H9 (cell line): ENCODE measurements around the gene HSPB1. TPM values are rescaled to one million over a fixed set of nuclear protein-coding genes. Genes with fewer than 3 reads are reported as not detected.
A peak's percentile ranks its signal among the peaks of the same experiment; 100 is the strongest.

Source experiments
- DNase-seq: peaks from one replicate; pipeline ENCODE4 v3.0.0-alpha.2; 2017
- H2AFZ ChIP-seq: one replicate; pipeline ENCODE4 v1.6.1; 2013; ENCODE audit warnings: mild to moderate bottlenecking, low read length, control low read depth, moderate library complexity
- H2AK5ac ChIP-seq: 2 replicates; pipeline ENCODE4 v1.6.1; 2013; ENCODE audit warnings: low read length, control low read depth, mixed read lengths; ENCODE audit not compliant: insufficient read length
- H2BK120ac ChIP-seq: one replicate; pipeline ENCODE4 v1.6.1; 2013; ENCODE audit warnings: low read depth, mild to moderate bottlenecking, low read length, control low read depth, inconsistent platforms; ENCODE audit not compliant: poor library complexity, severe bottlenecking
- H2BK12ac ChIP-seq: 2 replicates; pipeline ENCODE4 v1.6.1; 2013; ENCODE audit warnings: low read length, control low read depth, mixed read lengths, low read depth; ENCODE audit not compliant: insufficient read length
- H2BK15ac ChIP-seq: 2 replicates; pipeline ENCODE4 v1.6.1; 2013; ENCODE audit warnings: low read depth, low read length, control low read depth
- H2BK20ac ChIP-seq: one replicate; pipeline ENCODE4 v1.6.1; 2013; ENCODE audit warnings: low read depth, mild to moderate bottlenecking, low read length, control low read depth, inconsistent platforms; ENCODE audit not compliant: poor library complexity, severe bottlenecking
- H2BK5ac ChIP-seq: 2 replicates; pipeline ENCODE4 v1.6.1; 2013; ENCODE audit warnings: low read length, control low read depth, mixed read lengths; ENCODE audit not compliant: insufficient read length
- H3K14ac ChIP-seq: 2 replicates; pipeline ENCODE4 v1.6.1; 2013; ENCODE audit warnings: low read length, control low read depth; ENCODE audit not compliant: insufficient read depth
- H3K18ac ChIP-seq: 2 replicates; pipeline ENCODE4 v1.6.1; 2013; ENCODE audit warnings: low read depth, mild to moderate bottlenecking, mixed read lengths, low read length, control low read depth; ENCODE audit not compliant: insufficient read length
- H3K23ac ChIP-seq: 2 replicates; pipeline ENCODE4 v1.6.1; 2013; ENCODE audit warnings: low read length, control low read depth, mixed read lengths, low read depth; ENCODE audit not compliant: insufficient read length
- H3K23me2 ChIP-seq: 2 replicates; pipeline ENCODE4 v1.6.1; 2013; ENCODE audit warnings: low read depth, mild to moderate bottlenecking, mixed read lengths, low read length, control low read depth; ENCODE audit not compliant: insufficient read length, poor library complexity, severe bottlenecking
- H3K27ac ChIP-seq: 2 replicates; pipeline ENCODE4 v1.5.1; 2013; ENCODE audit warnings: low read length, control low read depth, mixed read lengths, low read depth; ENCODE audit not compliant: insufficient read length
- H3K27me3 ChIP-seq: 2 replicates; pipeline ENCODE4 v1.6.1; 2013; ENCODE audit warnings: low read length, control low read depth, inconsistent platforms; ENCODE audit not compliant: insufficient read depth
- H3K4ac ChIP-seq: 2 replicates; pipeline ENCODE4 v1.6.1; 2013; ENCODE audit warnings: low read depth, mild to moderate bottlenecking, control low read depth, inconsistent platforms, low read length, moderate library complexity
- H3K4me1 ChIP-seq: 2 replicates; pipeline ENCODE4 v1.6.1; 2013; ENCODE audit warnings: low read length, control low read depth, inconsistent platforms; ENCODE audit not compliant: insufficient read depth
- H3K4me2 ChIP-seq: 2 replicates; pipeline ENCODE4 v1.6.1; 2013; ENCODE audit warnings: low read length, control low read depth, mixed read lengths; ENCODE audit not compliant: insufficient read length, insufficient read depth
- H3K56ac ChIP-seq: 2 replicates; pipeline ENCODE4 v1.6.1; 2013; ENCODE audit warnings: low read depth, mild to moderate bottlenecking, mixed read lengths, low read length, control low read depth; ENCODE audit not compliant: insufficient read length
- H3K79me1 ChIP-seq: 2 replicates; pipeline ENCODE4 v1.6.1; 2013; ENCODE audit warnings: low read depth, mild to moderate bottlenecking, moderate library complexity, low read length, control low read depth, inconsistent platforms; ENCODE audit not compliant: insufficient read depth, poor library complexity, severe bottlenecking
- H3K79me2 ChIP-seq: 2 replicates; pipeline ENCODE4 v1.6.1; 2013; ENCODE audit warnings: low read length, control low read depth, inconsistent platforms; ENCODE audit not compliant: insufficient read depth
- H3K9ac ChIP-seq: 2 replicates; pipeline ENCODE4 v1.6.1; 2013; ENCODE audit warnings: low read length, control low read depth, mixed read lengths; ENCODE audit not compliant: insufficient read length; ENCODE audit errors: extremely low read depth
- H3K9me3 ChIP-seq: one replicate; pipeline ENCODE4 v1.6.1; 2013; ENCODE audit warnings: low read depth, low read length, inconsistent platforms; ENCODE audit not compliant: control insufficient read depth
- H3T11ph ChIP-seq: one replicate; pipeline ENCODE4 v1.6.1; 2013; ENCODE audit warnings: mild to moderate bottlenecking, low read length, control low read depth, inconsistent platforms
- H4K20me1 ChIP-seq: one replicate; pipeline ENCODE4 v1.6.1; 2013; ENCODE audit not compliant: control insufficient read depth, insufficient read length, insufficient read depth
- H4K5ac ChIP-seq: 2 replicates; pipeline ENCODE4 v1.6.1; 2013; ENCODE audit warnings: low read depth, mild to moderate bottlenecking, mixed read lengths, low read length, control low read depth; ENCODE audit not compliant: insufficient read length
- H4K8ac ChIP-seq: replicated peaks from 2 replicates; pipeline ENCODE4 v1.6.1; 2013; ENCODE audit warnings: low read length, control low read depth, mixed read lengths, low read depth; ENCODE audit not compliant: insufficient read length
- H4K91ac ChIP-seq: 2 replicates; pipeline ENCODE4 v1.6.1; 2013; ENCODE audit warnings: low read depth, mild to moderate bottlenecking, moderate library complexity, mixed read lengths, low read length, control low read depth; ENCODE audit not compliant: insufficient read length
- H3K27ac Mint-ChIP-seq, 3 experiments: 2 replicates in 2 of 3; 3 replicates in 1 of 3; pipeline ENCODE4 v1.8.0; 2020 to 2021; ENCODE audit warnings: mixed read lengths in 3 of 3, mild to moderate bottlenecking in 1 of 3, moderate library complexity in 1 of 3
- H3K27me3 Mint-ChIP-seq: 2 replicates; pipeline ENCODE4 v1.8.0; 2021; ENCODE audit warnings: low read depth, mild to moderate bottlenecking, moderate library complexity, mixed read lengths
- H3K36me3 Mint-ChIP-seq, 3 experiments: 2 replicates in 2 of 3; 3 replicates in 1 of 3; pipeline ENCODE4 v1.8.0; 2020 to 2021; ENCODE audit warnings: low read depth in 3 of 3, mixed read lengths in 3 of 3; ENCODE audit not compliant: insufficient read depth in 1 of 3
- H3K4me1 Mint-ChIP-seq, 2 experiments: 2 replicates each; pipeline ENCODE4 v1.8.0; 2020; ENCODE audit warnings: mixed read lengths in 2 of 2
- H3K4me3 Mint-ChIP-seq, 2 experiments: 2 replicates in 1 of 2; 3 replicates in 1 of 2; pipeline ENCODE4 v1.8.0; 2020 to 2021; ENCODE audit warnings: mild to moderate bottlenecking in 2 of 2, mixed read lengths in 2 of 2, moderate library complexity in 1 of 2
- H3K9me3 Mint-ChIP-seq, 2 experiments: 2 replicates in 1 of 2; 3 replicates in 1 of 2; pipeline ENCODE4 v1.8.0; 2020; ENCODE audit warnings: mild to moderate bottlenecking in 2 of 2, mixed read lengths in 2 of 2, moderate library complexity in 1 of 2
- CTCF ChIP-seq: fragments of 200-600 bp; sonication (generic); conservative IDR thresholded peaks from 3 replicates; pipeline ENCODE4 v1.8.0; 2021; ENCODE audit warnings: antibody characterized with exemption, mild to moderate bottlenecking
- WGBS: extraction: QIAGEN DNeasy Blood & Tissue Kit; methylation state at CpG from one replicate; pipeline ENCODE4 v1.1.7; 2013; ENCODE audit warnings: missing lambda C conversion rate, low lambda C conversion rate, mixed read lengths; ENCODE audit not compliant: insufficient read length; ENCODE audit errors: extremely low coverage; 5-methylcytosine and 5-hydroxymethylcytosine counted together
- total RNA-seq: library from RNA; stranded (reverse); gene quantifications from 2 replicates; pipeline ENCODE4 v1.2.1, GENCODE V29; 2021

HSPB1 gene
- total RNA-seq, 1 experiment from 2014 or later = 186 TPM

- Histone ChIP-seq H3K27me3 (no peaks in the 10 kb centered on the region), H4K8ac (no peak overlapping the region), H3K23me2 (peaks cover 2% of the 10 kb centered on the region), H2AK5ac (no peak overlapping the region), H3K79me2 (no peaks in the 10 kb centered on the region), H4K91ac (no peak overlapping the region), H4K20me1 (peaks cover 3% of the 10 kb centered on the region), H3K18ac (no peak overlapping the region), H3K27ac (no peak overlapping the region), H3K14ac (no peak overlapping the region), H3K4me2 (no peak overlapping the region), H2BK15ac (no peak overlapping the region), H2BK12ac (no peak overlapping the region), H2BK120ac (no peak overlapping the region), H3K4ac (no peak overlapping the region), H3K79me1 (no peaks in the 10 kb centered on the region), H3K56ac (no peak overlapping the region), H3K9me3 (no peaks in the 10 kb centered on the region), H2BK5ac (no peak overlapping the region), H2AFZ (no peak overlapping the region), H3K9ac (no peak overlapping the region), H3K4me1 (no peaks in the 10 kb centered on the region; the same call in 1 of the 2 replicates), H2BK20ac (no peak overlapping the region), H4K5ac (no peak overlapping the region), H3T11ph (no peak overlapping the region), H3K23ac (no peak overlapping the region)
- Mint-ChIP-seq H3K9me3 (no peaks in the 10 kb centered on the region), H3K36me3 (peaks cover 3 to 12% (median 11%) of the 10 kb centered on the region in 3 experiments), H3K4me3 (no peak overlapping the region; a peak in 1 of 5 replicates), H3K27me3 (no peaks in the 10 kb centered on the region), H3K4me1 (peaks cover 15 to 32% of the 10 kb centered on the region in 2 experiments), H3K27ac (peak overlapping the region in 1 of 3 experiments; percentile 10; a peak in 2 of 7 replicates)
- TF ChIP-seq CTCF = no peak
- no CpG with 5 or more reads among the region's 4 CpGs for WGBS
- no peak for DNase-seq
Measured at GRCh38 chr7:76254781-76255180, 47.7 kb upstream of the HSPB1 start.
